Neural cell (in vitro differentiated cells): ENCODE measurements around the gene COL23A1.

ENCODE experiments used
- CTCF ChIP-seq: fragments of 450-650 bp; IDR thresholded peaks from 2 replicates; pipeline ENCODE4 v1.5.1; 2014; ENCODE audit warnings: antibody characterized with exemption, mild to moderate bottlenecking, moderate library complexity; ENCODE audit not compliant: poor library complexity, severe bottlenecking
- EP300 ChIP-seq: fragments of 450-650 bp; conservative IDR thresholded peaks from 2 replicates; pipeline ENCODE4 v1.6.1; 2014; ENCODE audit warnings: antibody characterized with exemption, mild to moderate bottlenecking, moderate library complexity; ENCODE audit not compliant: poor library complexity, severe bottlenecking
- EZH2 ChIP-seq: fragments of 200-600, 300-800 bp; shearing (Covaris generic), sonication (generic); IDR thresholded peaks from 2 replicates; pipeline ENCODE4 v1.6.1; 2014; ENCODE audit warnings: antibody characterized with exemption, low read length, borderline replicate concordance, mild to moderate bottlenecking; ENCODE audit not compliant: insufficient read depth, poor library complexity, severe bottlenecking
- MXI1 ChIP-seq: fragments of 450-650 bp; conservative IDR thresholded peaks from 2 replicates; pipeline ENCODE4 v1.6.1; 2014; ENCODE audit warnings: antibody characterized with exemption, mild to moderate bottlenecking; ENCODE audit not compliant: poor library complexity, severe bottlenecking
- POLR2AphosphoS5 ChIP-seq: IDR thresholded peaks from 2 replicates; pipeline ENCODE4 v1.6.1; 2012
- RAD21 ChIP-seq: fragments of 450-650 bp; conservative IDR thresholded peaks from 2 replicates; pipeline ENCODE4 v1.6.1; 2014; ENCODE audit warnings: antibody characterized with exemption, mild to moderate bottlenecking, moderate library complexity
- SMC3 ChIP-seq: fragments of 450-650 bp; conservative IDR thresholded peaks from 2 replicates; pipeline ENCODE4 v1.6.1; 2014; ENCODE audit warnings: antibody characterized with exemption, mild to moderate bottlenecking, moderate library complexity; ENCODE audit not compliant: poor library complexity
- TAF1 ChIP-seq: IDR thresholded peaks from 2 replicates; pipeline ENCODE4 v1.6.1; 2012; ENCODE audit warnings: low read depth
- TF ChIP-seq, protein P1 (sequence below): IDR thresholded peaks from 2 replicates; pipeline ENCODE4 v1.6.1; 2012; ENCODE audit warnings: borderline replicate concordance

GRCh38 chr5:178587763-178588611, 2.2 kb downstream of the COL23A1 start:
- TF ChIP-seq CTCF = no peak
- TF ChIP-seq EZH2 = no peak
- no peak for TF ChIP-seq POLR2AphosphoS5
- TF ChIP-seq SMC3 = no peak
- no peak for TF ChIP-seq TAF1
- no peak for TF ChIP-seq EP300
- no peak for TF ChIP-seq RAD21
- TF ChIP-seq MXI1 = no peak
- TF ChIP-seq, protein P1, sequence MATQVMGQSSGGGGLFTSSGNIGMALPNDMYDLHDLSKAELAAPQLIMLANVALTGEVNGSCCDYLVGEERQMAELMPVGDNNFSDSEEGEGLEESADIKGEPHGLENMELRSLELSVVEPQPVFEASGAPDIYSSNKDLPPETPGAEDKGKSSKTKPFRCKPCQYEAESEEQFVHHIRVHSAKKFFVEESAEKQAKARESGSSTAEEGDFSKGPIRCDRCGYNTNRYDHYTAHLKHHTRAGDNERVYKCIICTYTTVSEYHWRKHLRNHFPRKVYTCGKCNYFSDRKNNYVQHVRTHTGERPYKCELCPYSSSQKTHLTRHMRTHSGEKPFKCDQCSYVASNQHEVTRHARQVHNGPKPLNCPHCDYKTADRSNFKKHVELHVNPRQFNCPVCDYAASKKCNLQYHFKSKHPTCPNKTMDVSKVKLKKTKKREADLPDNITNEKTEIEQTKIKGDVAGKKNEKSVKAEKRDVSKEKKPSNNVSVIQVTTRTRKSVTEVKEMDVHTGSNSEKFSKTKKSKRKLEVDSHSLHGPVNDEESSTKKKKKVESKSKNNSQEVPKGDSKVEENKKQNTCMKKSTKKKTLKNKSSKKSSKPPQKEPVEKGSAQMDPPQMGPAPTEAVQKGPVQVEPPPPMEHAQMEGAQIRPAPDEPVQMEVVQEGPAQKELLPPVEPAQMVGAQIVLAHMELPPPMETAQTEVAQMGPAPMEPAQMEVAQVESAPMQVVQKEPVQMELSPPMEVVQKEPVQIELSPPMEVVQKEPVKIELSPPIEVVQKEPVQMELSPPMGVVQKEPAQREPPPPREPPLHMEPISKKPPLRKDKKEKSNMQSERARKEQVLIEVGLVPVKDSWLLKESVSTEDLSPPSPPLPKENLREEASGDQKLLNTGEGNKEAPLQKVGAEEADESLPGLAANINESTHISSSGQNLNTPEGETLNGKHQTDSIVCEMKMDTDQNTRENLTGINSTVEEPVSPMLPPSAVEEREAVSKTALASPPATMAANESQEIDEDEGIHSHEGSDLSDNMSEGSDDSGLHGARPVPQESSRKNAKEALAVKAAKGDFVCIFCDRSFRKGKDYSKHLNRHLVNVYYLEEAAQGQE = no peak
